PC-3 (cell line): ENCODE measurements around the gene SLC15A3.

ENCODE experiments used
- CTCF ChIP-seq: fragments of 300-600 bp; sonication (generic); conservative IDR thresholded peaks from 2 replicates; pipeline ENCODE4 v1.5.1; 2017; ENCODE audit warnings: antibody characterized with exemption, low read depth, mild to moderate bottlenecking, low read length
- EZH2 ChIP-seq: fragments of 300-600 bp; sonication (generic); IDR thresholded peaks from one replicate; pipeline ENCODE4 v1.6.1; 2017; ENCODE audit warnings: antibody characterized with exemption, mild to moderate bottlenecking, low read length; ENCODE audit not compliant: unreplicated experiment

- TF ChIP-seq CTCF, result no peak
- no peak for TF ChIP-seq EZH2
Measured at GRCh38 chr11:60927600-60927999, 24.4 kb downstream of the SLC15A3 start.
